Measurements from ENCODE around the gene KIAA0319L. TPM values are rescaled to one million over a fixed set of nuclear protein-coding genes. Genes with fewer than 3 reads are reported as not detected.

KIAA0319L gene
- total and polyA plus RNA-seq, 4 donors: 27.0 to 107 (median 27.9) TPM

GRCh38 chr1:35532497-35533223, 24.5 kb downstream of the KIAA0319L start:
- TF ChIP-seq EGR1 (IDR thresholded peaks at IDR 0.05; ENCODE audit: low read depth in 2 of 2): no peak
- TF ChIP-seq FOXA1 (IDR thresholded peaks at IDR 0.05): no peak
- no peak for TF ChIP-seq ATF3 (IDR thresholded peaks at IDR 0.05)
- TF ChIP-seq HNF4A (conservative IDR thresholded peaks at IDR 0.05): no peak
- no peak for TF ChIP-seq JUND (IDR thresholded peaks at IDR 0.05)
- no peak overlapping the region for H3K27ac ChIP-seq (ENCODE audit: low read depth in 1 of 2, low read length in 2 of 2)
- H3K4me3 ChIP-seq (ENCODE audit: low read depth in 1 of 3, low read length in 3 of 3): no peak overlapping the region

GRCh38 chr1:35531368-35531767, 25.8 kb downstream of the KIAA0319L start:
- TF ChIP-seq FOXA1 (IDR thresholded peaks at IDR 0.05): no peak
- Histone ChIP-seq H3K4me1 (ENCODE audit: control insufficient read depth in 4 of 4, insufficient read depth in 4 of 4, low read length in 3 of 4) (no peaks in the 10 kb centered on the region), H3K9me3 (ENCODE audit: control insufficient read depth in 4 of 4, low read length in 3 of 4) (no peaks in the 10 kb centered on the region), H3K36me3 (ENCODE audit: control insufficient read depth in 4 of 4, insufficient read depth in 3 of 4, low read depth in 1 of 4, low read length in 3 of 4) (peaks cover 0 to 5% (median 3%) of the 10 kb centered on the region in 4 donors), H3K27me3 (ENCODE audit: control insufficient read depth in 4 of 4, insufficient read depth in 4 of 4, low read length in 3 of 4) (no peaks in the 10 kb centered on the region), H3K4me3 (ENCODE audit: low read depth in 1 of 3, low read length in 3 of 3) (no peak overlapping the region), H3K9ac (ENCODE audit: low read depth in 1 of 2, low read length in 2 of 2) (no peak overlapping the region), H3K27ac (ENCODE audit: low read depth in 1 of 2, low read length in 2 of 2) (no peak overlapping the region)
- DNase-seq (ENCODE audit: low spot score): no peak
- 88% methylated on average over 6 of the region's 6 CpGs for WGBS

More at GRCh38 chr1:35532497-35533223, 24.5 kb downstream of the KIAA0319L start:
- H3K9me3 ChIP-seq (ENCODE audit: control insufficient read depth in 4 of 4, low read length in 3 of 4): no peaks in the 10 kb centered on the region
- no peaks in the 10 kb centered on the region for H3K27me3 ChIP-seq (ENCODE audit: control insufficient read depth in 4 of 4, insufficient read depth in 4 of 4, low read length in 3 of 4)
- DNase-seq (ENCODE audit: low spot score): no peak
- H3K36me3 ChIP-seq (ENCODE audit: control insufficient read depth in 4 of 4, insufficient read depth in 3 of 4, low read depth in 1 of 4, low read length in 3 of 4): peaks cover 0 to 5% (median 3%) of the 10 kb centered on the region in 4 donors
- WGBS: 88% methylated on average over 1 of the region's 1 CpG
- H3K4me1 ChIP-seq (ENCODE audit: control insufficient read depth in 4 of 4, insufficient read depth in 4 of 4, low read length in 3 of 4): no peaks in the 10 kb centered on the region
- no peak overlapping the region for H3K9ac ChIP-seq (ENCODE audit: low read depth in 1 of 2, low read length in 2 of 2)

- no peak overlapping the region for H3K9ac ChIP-seq (ENCODE audit: low read depth in 1 of 2, low read length in 2 of 2)
- H3K27ac ChIP-seq (ENCODE audit: low read depth in 1 of 2, low read length in 2 of 2): no peak overlapping the region
- H3K36me3 ChIP-seq (ENCODE audit: control insufficient read depth in 4 of 4, insufficient read depth in 3 of 4, low read depth in 1 of 4, low read length in 3 of 4): peaks cover 0 to 5% (median 3%) of the 10 kb centered on the region in 4 donors
- no peak overlapping the region for H3K4me3 ChIP-seq (ENCODE audit: low read depth in 1 of 3, low read length in 3 of 3)
- no peaks in the 10 kb centered on the region for H3K9me3 ChIP-seq (ENCODE audit: control insufficient read depth in 4 of 4, low read length in 3 of 4)
- DNase-seq (ENCODE audit: low spot score): no peak
- TF ChIP-seq YY1 (IDR thresholded peaks at IDR 0.05) (no peak), ATF3 (IDR thresholded peaks at IDR 0.05) (no peak), HNF4G (IDR thresholded peaks at IDR 0.05) (no peak)
- H3K4me1 ChIP-seq (ENCODE audit: control insufficient read depth in 4 of 4, insufficient read depth in 4 of 4, low read length in 3 of 4): no peaks in the 10 kb centered on the region
- no peaks in the 10 kb centered on the region for H3K27me3 ChIP-seq (ENCODE audit: control insufficient read depth in 4 of 4, insufficient read depth in 4 of 4, low read length in 3 of 4)
- 96% methylated on average over 2 of the region's 2 CpGs for WGBS
Measured at GRCh38 chr1:35530946-35531345, 26.3 kb downstream of the KIAA0319L start.

- TF ChIP-seq HNF4A (conservative IDR thresholded peaks at IDR 0.05): no peak
- TF ChIP-seq MAX (IDR thresholded peaks at IDR 0.05): no peak
- Histone ChIP-seq H3K4me3 (ENCODE audit: low read depth in 1 of 3, low read length in 3 of 3) (no peak overlapping the region), H3K9ac (ENCODE audit: low read depth in 1 of 2, low read length in 2 of 2) (no peak overlapping the region), H3K27me3 (ENCODE audit: control insufficient read depth in 4 of 4, insufficient read depth in 4 of 4, low read length in 3 of 4) (no peaks in the 10 kb centered on the region), H3K36me3 (ENCODE audit: control insufficient read depth in 4 of 4, insufficient read depth in 3 of 4, low read depth in 1 of 4, low read length in 3 of 4) (peaks cover 0 to 5% (median 3%) of the 10 kb centered on the region in 4 donors), H3K4me1 (ENCODE audit: control insufficient read depth in 4 of 4, insufficient read depth in 4 of 4, low read length in 3 of 4) (no peaks in the 10 kb centered on the region), H3K9me3 (ENCODE audit: control insufficient read depth in 4 of 4, low read length in 3 of 4) (no peaks in the 10 kb centered on the region), H3K27ac (ENCODE audit: low read depth in 1 of 2, low read length in 2 of 2) (no peak overlapping the region)
- WGBS: 77% methylated on average over 5 of the region's 5 CpGs
- no peak for DNase-seq (ENCODE audit: low spot score)
Measured at GRCh38 chr1:35530168-35530567, 27.0 kb downstream of the KIAA0319L start.

Measured in liver (tissue), 9 donors.